BE2C (cell line): ENCODE measurements around the gene ZNF423.

Source experiments
- DNase-seq: peaks from one replicate; pipeline ENCODE4 v3.0.0-alpha.2; 2020
- H3K27me3 ChIP-seq: fragments of 250-450 bp; sonication (Bioruptor Pico); 2 replicates; pipeline ENCODE4 v1.5.1; 2020; ENCODE audit warnings: mild to moderate bottlenecking
- H3K36me3 ChIP-seq: fragments of 250-450 bp; sonication (Bioruptor Pico); 2 replicates; pipeline ENCODE4 v1.5.1; 2020; ENCODE audit warnings: mild to moderate bottlenecking
- H3K4me1 ChIP-seq: fragments of 250-450 bp; sonication (Bioruptor Pico); 2 replicates; pipeline ENCODE4 v1.5.1; 2020
- H3K4me3 ChIP-seq: 2 replicates; pipeline ENCODE4 v1.5.1; 2011; ENCODE audit warnings: low read depth, low read length
- H3K9me3 ChIP-seq: fragments of 250-450 bp; sonication (Bioruptor Pico); 2 replicates; pipeline ENCODE4 v1.5.1; 2020
- CTCF ChIP-seq: IDR thresholded peaks from 2 replicates; pipeline ENCODE4 v1.5.1; 2012; ENCODE audit warnings: mild to moderate bottlenecking, low read depth, low read length

The ZNF423 gene

GRCh38 chr16:49546735-49547134, 309.2 kb downstream of the ZNF423 start:
- TF ChIP-seq CTCF, result no peak
- H3K4me3 ChIP-seq, result no peak overlapping the region
- peaks cover 5% of the 10 kb centered on the region for H3K4me1 ChIP-seq
- no peaks in the 10 kb centered on the region for H3K36me3 ChIP-seq
- H3K27me3 ChIP-seq, result no peaks in the 10 kb centered on the region
- no peak for DNase-seq
- no peaks in the 10 kb centered on the region for H3K9me3 ChIP-seq

GRCh38 chr16:49545741-49546448, 310.0 kb downstream of the ZNF423 start:
- TF ChIP-seq CTCF, result no peak
- Histone ChIP-seq H3K27me3 (no peaks in the 10 kb centered on the region), H3K36me3 (no peaks in the 10 kb centered on the region), H3K9me3 (no peaks in the 10 kb centered on the region), H3K4me1 (peaks cover 5% of the 10 kb centered on the region), H3K4me3 (no peak overlapping the region)
- DNase-seq, result no peak

- Histone ChIP-seq H3K9me3 (no peaks in the 10 kb centered on the region), H3K4me1 (peaks cover 5% of the 10 kb centered on the region), H3K36me3 (no peaks in the 10 kb centered on the region), H3K4me3 (no peak overlapping the region), H3K27me3 (no peaks in the 10 kb centered on the region)
- no peak for TF ChIP-seq CTCF
- no peak for DNase-seq
Measured at GRCh38 chr16:49545243-49545642, 310.7 kb downstream of the ZNF423 start.

- H3K4me1 ChIP-seq, result peaks cover 5% of the 10 kb centered on the region
- TF ChIP-seq CTCF, result no peak
- no peak for DNase-seq
- no peaks in the 10 kb centered on the region for H3K36me3 ChIP-seq
- H3K9me3 ChIP-seq, result no peaks in the 10 kb centered on the region
- no peak overlapping the region for H3K4me3 ChIP-seq
- H3K27me3 ChIP-seq, result no peaks in the 10 kb centered on the region
Measured at GRCh38 chr16:49544828-49545227, 311.1 kb downstream of the ZNF423 start.

- H3K9me3 ChIP-seq, result no peaks in the 10 kb centered on the region
- peaks cover 5% of the 10 kb centered on the region for H3K4me1 ChIP-seq
- H3K36me3 ChIP-seq, result no peaks in the 10 kb centered on the region
- no peak overlapping the region for H3K4me3 ChIP-seq
- DNase-seq, result no peak
- H3K27me3 ChIP-seq, result no peaks in the 10 kb centered on the region
- no peak for TF ChIP-seq CTCF
Measured at GRCh38 chr16:49543631-49543946, 312.3 kb downstream of the ZNF423 start.

GRCh38 chr16:49542946-49543630, 312.8 kb downstream of the ZNF423 start:
- H3K27me3 ChIP-seq, result no peaks in the 10 kb centered on the region
- TF ChIP-seq CTCF, result no peak
- no peaks in the 10 kb centered on the region for H3K9me3 ChIP-seq
- no peaks in the 10 kb centered on the region for H3K36me3 ChIP-seq
- peaks cover 5% of the 10 kb centered on the region for H3K4me1 ChIP-seq
- H3K4me3 ChIP-seq, result no peak overlapping the region
- no peak for DNase-seq
